ENCODE results near the gene SLC22A23.

Gene SLC22A23

GRCh38 chr6:3419624-3420272 lies 37.1 kb downstream of the SLC22A23 start:
- DNase-seq: peak; percentile 65

- DNase-seq: no peak
Observed at GRCh38 chr6:3418496-3419060, 38.3 kb downstream of the SLC22A23 start.

GRCh38 chr6:3417473-3417872 lies 39.4 kb downstream of the SLC22A23 start:
- no peak for DNase-seq

- no peak for DNase-seq
Observed at GRCh38 chr6:3415490-3415889, 41.4 kb downstream of the SLC22A23 start.

GRCh38 chr6:3415082-3415453 lies 41.8 kb downstream of the SLC22A23 start:
- no peak for DNase-seq

GRCh38 chr6:3414327-3415081 lies 42.3 kb downstream of the SLC22A23 start:
- DNase-seq: peak; percentile 81

- DNase-seq: no peak
Observed at GRCh38 chr6:3413592-3413991, 43.3 kb downstream of the SLC22A23 start.

- no peak for DNase-seq
Observed at GRCh38 chr6:3412779-3413500, 43.9 kb downstream of the SLC22A23 start.

- no peak for DNase-seq
Observed at GRCh38 chr6:3411967-3412778, 44.7 kb downstream of the SLC22A23 start.

GRCh38 chr6:3410385-3411360 lies 46.2 kb downstream of the SLC22A23 start:
- DNase-seq: peak; percentile 57

- DNase-seq: no peak
Observed at GRCh38 chr6:3409699-3410384, 47.0 kb downstream of the SLC22A23 start.

- no peak for DNase-seq
Observed at GRCh38 chr6:3408665-3409064, 48.2 kb downstream of the SLC22A23 start.

- no peak for DNase-seq
Observed at GRCh38 chr6:3407840-3408239, 49.0 kb downstream of the SLC22A23 start.

GRCh38 chr6:3406891-3407809 lies 49.7 kb downstream of the SLC22A23 start:
- DNase-seq: no peak

GRCh38 chr6:3406362-3406821 lies 50.5 kb downstream of the SLC22A23 start:
- DNase-seq: no peak

- peak; percentile 59 for DNase-seq
Observed at GRCh38 chr6:3405679-3406078, 51.2 kb downstream of the SLC22A23 start.

GRCh38 chr6:3405182-3405518 lies 51.7 kb downstream of the SLC22A23 start:
- no peak for DNase-seq

GRCh38 chr6:3403238-3404173 lies 53.3 kb downstream of the SLC22A23 start:
- DNase-seq: no peak
